Heart right ventricle (tissue), 16 donors: ENCODE data around the gene ALAD. TPM values are rescaled to one million over a fixed set of nuclear protein-coding genes. Genes with fewer than 3 reads are reported as not detected.

Experiments used
- ATAC-seq, 8 donors: fragments of 200-7000 bp; cut with Tn5 transposase; one replicate each; pipeline ENCODE4 v1.9.1; 2020; ENCODE audit warnings: mild to moderate bottlenecking in 8 of 8, moderate library complexity in 8 of 8, moderate number of reproducible peaks in 1 of 8
- DNase-seq, 2 donors: peaks; one replicate each; pipeline ENCODE4 v3.0.0-alpha.2; 2020
- H3K27ac ChIP-seq, 10 donors: fragments of 200-600 bp; sonication (generic) in 2 of 10; one replicate each; pipeline versions ENCODE4 v1.5.0 to v1.8.0; 2020 to 2022; ENCODE audit warnings: mild to moderate bottlenecking in 3 of 10
- H3K27me3 ChIP-seq, 7 donors: fragments of 200-600 bp; one replicate each; pipeline ENCODE4 v1.8.0; 2021 to 2022; ENCODE audit warnings: mild to moderate bottlenecking in 2 of 7
- H3K36me3 ChIP-seq, 9 donors: fragments of 200-600 bp; sonication (generic) in 1 of 9; one replicate each; pipeline versions ENCODE4 v1.5.0 to v1.8.0; 2020 to 2022; ENCODE audit warnings: mild to moderate bottlenecking in 2 of 9
- H3K4me1 ChIP-seq, 9 donors: fragments of 200-600 bp; sonication (generic) in 1 of 9; one replicate each; pipeline versions ENCODE4 v1.5.0 to v1.8.0; 2020 to 2022; ENCODE audit warnings: mild to moderate bottlenecking in 4 of 9
- H3K4me3 ChIP-seq, 10 donors: fragments of 200-600 bp; sonication (generic) in 2 of 10; one replicate each; pipeline versions ENCODE4 v1.5.0 to v1.8.0; 2020 to 2022; ENCODE audit warnings: mild to moderate bottlenecking in 7 of 10, moderate library complexity in 2 of 10
- H3K9me3 ChIP-seq, 11 donors: fragments of 200-600 bp in 10 of 11; sonication (generic) in 2 of 11; one replicate each; pipeline versions ENCODE4 v1.5.0 to v1.8.0; 2013 to 2022; ENCODE audit warnings: mild to moderate bottlenecking in 2 of 11, control low read depth in 1 of 11, moderate library complexity in 1 of 11
- WGBS, 2 donors: extraction: QIAGEN DNeasy Blood & Tissue Kit; methylation state at CpG; one replicate each; pipeline ENCODE4 v1.1.7; 2013; ENCODE audit warnings: inconsistent platforms in 1 of 2; 5-methylcytosine and 5-hydroxymethylcytosine counted together
- intact Hi-C, 10 donors: fragments of 100-400 bp; cut with DNase I; formaldehyde crosslinking; loops; one replicate each; pipeline versions ENCODE4 v1.11.1 to v1.14.2; 2022
- polyA plus RNA-seq, 2 donors: library from polyadenylated mRNA; stranded (reverse); fragments of 200-250 nt; gene quantifications; one replicate each; pipeline ENCODE4 v1.2.3, GENCODE V29; 2013
- total RNA-seq, 10 donors: library from RNA; stranded (reverse); fragmentation: NEBNext Ultra II Directional in 3 of 10; extraction: Animal tissue kit (Norgen Biotek cat#: 25700) in 3 of 10; gene quantifications; one replicate each; pipeline versions ENCODE4 v1.2.1 to v1.2.4, GENCODE V29; 2021 to 2023
- TF ChIP-seq, protein P1 (sequence below), 9 donors: fragments of 200-600 bp; sonication (generic) in 2 of 9; IDR thresholded peaks; one replicate each; pipeline versions ENCODE4 v1.5.0 to v1.8.0; 2021 to 2022; ENCODE audit warnings: antibody characterized with exemption in 9 of 9, mild to moderate bottlenecking in 5 of 9, moderate library complexity in 1 of 9
- donor health status: Arrhythmogenic right ventricular cardiomyopathy.
- donor health status: ischemic (EF 13 %, LVEDD 7.1; RV severe dilation, severe dysfunction).
- donor health status: healthy with polysubstance abuse.
- donor health status: DM: no; HTN: yes; CAD: no.
- donor health status: DM: no; HTN: no; CAD: no.
- donor health status: ischemic (EF 25% LVEDD 6.9; RV normal size, moderate dysfunction).
- donor health status: ischemic (EF 25% LVEDD 5.7; RV mildly dilated, moderate dysfunction).
- donor health status: healthy.
- donor health status: DM: yes; HTN: yes; CAD: no.
- donor health status: Ischemic cardiomyopathy.
- donor health status: ischemic (EF 35%, LVEDD 5.7; RV mildly dilated, moderate dysfunction).
- donor health status: nonischemic (EF 11% LVEDD 7.7; RV severe dilation, severe dysfunction).
- donor health status: DM: yes; HTN: yes; CAD: no.
- donor health status: PGD.
- donor health status: ischemic (EF 29% LVEDD 5.4; RV normal size, mild dysfunction).
- donor health status: nonischemic (EF 23%, LVEDD 6.1; RV moderate dilation, normal function).

ALAD gene
- total and polyA plus RNA-seq, 12 donors: 48.4 to 239 (median 93.2) TPM

- TF ChIP-seq, protein P1, sequence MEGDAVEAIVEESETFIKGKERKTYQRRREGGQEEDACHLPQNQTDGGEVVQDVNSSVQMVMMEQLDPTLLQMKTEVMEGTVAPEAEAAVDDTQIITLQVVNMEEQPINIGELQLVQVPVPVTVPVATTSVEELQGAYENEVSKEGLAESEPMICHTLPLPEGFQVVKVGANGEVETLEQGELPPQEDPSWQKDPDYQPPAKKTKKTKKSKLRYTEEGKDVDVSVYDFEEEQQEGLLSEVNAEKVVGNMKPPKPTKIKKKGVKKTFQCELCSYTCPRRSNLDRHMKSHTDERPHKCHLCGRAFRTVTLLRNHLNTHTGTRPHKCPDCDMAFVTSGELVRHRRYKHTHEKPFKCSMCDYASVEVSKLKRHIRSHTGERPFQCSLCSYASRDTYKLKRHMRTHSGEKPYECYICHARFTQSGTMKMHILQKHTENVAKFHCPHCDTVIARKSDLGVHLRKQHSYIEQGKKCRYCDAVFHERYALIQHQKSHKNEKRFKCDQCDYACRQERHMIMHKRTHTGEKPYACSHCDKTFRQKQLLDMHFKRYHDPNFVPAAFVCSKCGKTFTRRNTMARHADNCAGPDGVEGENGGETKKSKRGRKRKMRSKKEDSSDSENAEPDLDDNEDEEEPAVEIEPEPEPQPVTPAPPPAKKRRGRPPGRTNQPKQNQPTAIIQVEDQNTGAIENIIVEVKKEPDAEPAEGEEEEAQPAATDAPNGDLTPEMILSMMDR (IDR thresholded peaks at IDR 0.05): no peak
- H3K27me3 ChIP-seq: no peaks in the 10 kb centered on the region
- 97 to 98% methylated on average over 2 of the region's 2 CpGs for WGBS, 2 donors
- no peak overlapping the region for H3K4me3 ChIP-seq
- H3K36me3 ChIP-seq: no peaks in the 10 kb centered on the region
- ATAC-seq (no peak), DNase-seq (no peak)
- no peak overlapping the region for H3K27ac ChIP-seq
- H3K4me1 ChIP-seq: no peaks in the 10 kb centered on the region
- H3K9me3 ChIP-seq: no peaks in the 10 kb centered on the region
- intact Hi-C loops: no loop called here
Observed at GRCh38 chr9:113427629-113428028, 26.5 kb upstream of the ALAD start.

- intact Hi-C loops: no loop called here
- Histone ChIP-seq H3K27ac (no peak overlapping the region), H3K27me3 (no peaks in the 10 kb centered on the region), H3K4me3 (no peak overlapping the region), H3K4me1 (no peaks in the 10 kb centered on the region), H3K9me3 (no peaks in the 10 kb centered on the region), H3K36me3 (no peaks in the 10 kb centered on the region)
- TF ChIP-seq, protein P1 (IDR thresholded peaks at IDR 0.05): no peak
- DNase-seq (no peak), ATAC-seq (no peak)
- WGBS, 2 donors: 80 to 86% methylated on average over 1 of the region's 1 CpG
Observed at GRCh38 chr9:113426701-113427100, 25.6 kb upstream of the ALAD start.

DNA sequence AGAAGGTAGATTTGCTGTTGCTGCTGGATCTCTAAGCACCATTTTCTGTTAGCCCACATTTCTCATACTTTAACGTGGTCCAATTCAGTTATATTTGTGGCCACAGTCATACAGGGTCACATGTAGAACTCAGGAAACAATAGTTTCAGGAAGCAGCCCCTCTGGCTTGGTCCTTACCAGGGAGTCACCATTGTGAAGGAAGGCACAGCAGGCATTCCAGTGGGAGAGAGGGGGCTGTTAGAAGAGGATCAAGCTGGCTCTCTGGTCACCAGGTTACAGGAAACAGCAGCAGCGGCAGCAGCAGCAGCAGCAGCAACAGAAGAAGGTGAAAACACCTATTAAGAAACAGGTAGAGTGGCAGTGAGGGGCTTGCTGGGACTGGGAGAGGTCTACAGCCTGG is 24.0 kb upstream of the ALAD start:
- Histone ChIP-seq H3K4me1 (no peaks in the 10 kb centered on the region), H3K27ac (no peak overlapping the region), H3K27me3 (no peaks in the 10 kb centered on the region), H3K4me3 (no peak overlapping the region), H3K36me3 (no peaks in the 10 kb centered on the region), H3K9me3 (no peaks in the 10 kb centered on the region)
- 46 to 54% methylated on average over 2 of the region's 2 CpGs for WGBS, 2 donors
- no peak for ATAC-seq
- DNase-seq: no peak
- TF ChIP-seq, protein P1 (IDR thresholded peaks at IDR 0.05): no peak
- intact Hi-C loops: no loop called here

DNA sequence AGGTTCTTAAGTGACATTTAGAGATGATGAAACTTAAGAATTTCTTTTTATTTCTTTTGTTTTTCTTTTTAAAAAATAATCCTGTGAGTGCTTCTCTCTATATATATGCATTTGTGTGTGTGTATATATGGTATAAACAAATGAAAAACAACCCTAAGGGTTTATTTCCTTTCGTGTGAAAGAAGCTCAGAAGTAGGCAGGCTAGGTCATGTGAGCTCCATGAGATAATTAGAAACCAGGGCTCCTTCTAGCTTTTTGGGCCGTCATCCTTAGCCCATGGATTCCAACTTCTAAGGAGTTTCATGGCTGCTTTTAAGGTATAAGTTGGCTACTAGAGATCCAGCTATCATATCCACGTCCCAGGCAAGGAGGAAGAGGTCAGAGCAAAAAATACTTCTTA is 20.6 kb upstream of the ALAD start:
- Histone ChIP-seq H3K4me1 (peaks cover 0 to 3% (median 0%) of the 10 kb centered on the region in 9 donors), H3K27me3 (no peaks in the 10 kb centered on the region), H3K9me3 (no peaks in the 10 kb centered on the region), H3K27ac (no peak overlapping the region), H3K36me3 (no peaks in the 10 kb centered on the region), H3K4me3 (no peak overlapping the region)
- intact Hi-C loops: no loop called here
- ATAC-seq: no peak
- DNase-seq: no peak
- WGBS, 2 donors: 72 to 81% methylated on average over 3 of the region's 3 CpGs
- TF ChIP-seq, protein P1 (IDR thresholded peaks at IDR 0.05): no peak
